NCI-H1436 treated with DMSO at 0.1 percent for 48 hours (cell line): ENCODE data around the gene ABL1.

Experiments
- DNase-seq: peaks from one replicate; lab custom pipeline; 2025; lab: John Stamatoyannopoulos, UW

ABL1 gene

GRCh38 chr9:130918101-130918825 is 83.2 kb downstream of the ABL1 start:
- no peak for DNase-seq

DNA sequence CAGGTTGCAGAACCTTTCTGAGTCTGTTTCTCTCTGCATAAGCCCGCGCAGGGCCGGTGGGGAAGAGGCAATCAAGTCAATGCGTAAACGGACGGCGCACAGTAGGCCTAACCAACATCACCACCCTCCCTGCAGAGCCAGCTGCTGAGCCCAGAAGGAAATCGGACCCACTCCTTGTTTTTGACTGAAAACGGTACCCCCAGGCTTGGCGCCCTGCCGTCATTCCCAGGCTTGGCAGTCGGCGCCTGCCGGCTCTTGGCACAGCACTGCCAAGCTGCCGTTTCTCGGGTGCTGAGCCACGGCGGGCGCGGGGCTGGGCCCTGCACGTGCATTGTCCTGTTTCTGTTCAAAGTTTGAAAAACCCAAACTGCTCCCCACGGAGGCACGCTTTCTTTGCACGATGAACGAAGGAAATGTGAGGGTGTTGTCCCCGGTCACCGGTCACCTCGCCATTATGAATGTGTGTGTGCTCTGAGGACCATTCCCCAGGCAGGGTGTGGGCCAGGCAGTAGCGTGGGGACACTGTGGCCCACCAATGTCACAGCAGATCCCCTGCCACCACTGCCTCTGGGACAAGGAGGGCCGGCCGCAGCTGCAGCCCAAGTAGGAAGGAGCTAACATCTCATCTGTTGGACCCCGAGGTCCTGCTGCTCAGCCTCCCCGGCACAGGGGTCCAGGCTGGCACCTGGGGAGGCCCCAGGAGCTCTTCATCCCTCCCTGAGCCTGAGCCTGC is 83.9 kb downstream of the ABL1 start:
- no peak for DNase-seq

- DNase-seq, result no peak
These were observed 84.6 kb downstream of the ABL1 start for GRCh38 chr9:130919559-130920145.

DNA sequence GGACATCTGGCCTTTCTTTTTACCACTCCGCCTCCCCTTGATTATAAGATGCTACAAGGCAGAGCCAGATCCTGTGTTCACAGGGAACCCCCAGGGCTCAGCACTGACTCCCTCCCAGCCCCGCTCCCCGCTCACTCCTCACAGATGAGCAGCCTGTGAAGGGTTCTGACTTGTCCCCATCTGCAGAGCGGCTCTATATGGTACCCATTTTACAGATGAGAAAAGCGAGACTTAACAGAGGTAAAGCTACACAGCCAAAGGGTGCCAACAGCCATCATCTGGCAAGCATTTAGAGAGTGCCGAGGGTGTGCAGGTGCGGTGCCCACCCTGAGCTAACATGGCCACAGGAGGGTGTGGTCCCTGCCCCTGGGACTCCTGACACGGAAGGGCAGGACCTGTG is 85.2 kb downstream of the ABL1 start:
- no peak for DNase-seq

DNA sequence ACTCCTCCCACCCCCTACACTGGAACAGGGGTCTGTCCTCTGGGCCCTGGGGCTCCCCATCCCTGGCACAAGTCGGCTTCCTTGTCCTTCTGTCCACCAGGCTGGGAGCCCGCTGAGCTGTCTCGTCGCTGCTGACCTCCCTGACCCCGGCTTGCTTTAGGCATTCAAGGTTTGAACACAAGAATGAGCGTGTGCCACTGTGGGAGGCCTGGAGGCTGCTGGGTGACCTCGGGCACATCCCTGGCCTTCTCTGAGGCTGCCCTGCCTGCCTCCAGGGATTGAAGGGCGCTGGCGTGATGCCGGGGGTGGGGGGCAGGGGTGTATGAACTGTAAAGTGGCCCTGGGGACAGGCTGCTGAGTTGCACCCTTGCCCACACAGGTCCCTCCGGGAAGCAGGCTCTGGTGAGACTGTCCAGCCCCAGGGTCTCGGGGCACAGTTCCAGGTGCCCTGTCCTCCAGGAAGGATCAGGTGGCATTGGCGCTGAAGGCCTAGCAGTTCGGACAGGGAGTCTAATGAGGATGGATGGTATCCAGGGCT is 85.8 kb downstream of the ABL1 start:
- no peak for DNase-seq

- no peak for DNase-seq
These were observed 86.4 kb downstream of the ABL1 start for GRCh38 chr9:130921300-130921988.

- no peak for DNase-seq
These were observed 87.2 kb downstream of the ABL1 start for GRCh38 chr9:130921989-130922892.

GRCh38 chr9:130922893-130923610 is 88.0 kb downstream of the ABL1 start:
- no peak for DNase-seq

DNA sequence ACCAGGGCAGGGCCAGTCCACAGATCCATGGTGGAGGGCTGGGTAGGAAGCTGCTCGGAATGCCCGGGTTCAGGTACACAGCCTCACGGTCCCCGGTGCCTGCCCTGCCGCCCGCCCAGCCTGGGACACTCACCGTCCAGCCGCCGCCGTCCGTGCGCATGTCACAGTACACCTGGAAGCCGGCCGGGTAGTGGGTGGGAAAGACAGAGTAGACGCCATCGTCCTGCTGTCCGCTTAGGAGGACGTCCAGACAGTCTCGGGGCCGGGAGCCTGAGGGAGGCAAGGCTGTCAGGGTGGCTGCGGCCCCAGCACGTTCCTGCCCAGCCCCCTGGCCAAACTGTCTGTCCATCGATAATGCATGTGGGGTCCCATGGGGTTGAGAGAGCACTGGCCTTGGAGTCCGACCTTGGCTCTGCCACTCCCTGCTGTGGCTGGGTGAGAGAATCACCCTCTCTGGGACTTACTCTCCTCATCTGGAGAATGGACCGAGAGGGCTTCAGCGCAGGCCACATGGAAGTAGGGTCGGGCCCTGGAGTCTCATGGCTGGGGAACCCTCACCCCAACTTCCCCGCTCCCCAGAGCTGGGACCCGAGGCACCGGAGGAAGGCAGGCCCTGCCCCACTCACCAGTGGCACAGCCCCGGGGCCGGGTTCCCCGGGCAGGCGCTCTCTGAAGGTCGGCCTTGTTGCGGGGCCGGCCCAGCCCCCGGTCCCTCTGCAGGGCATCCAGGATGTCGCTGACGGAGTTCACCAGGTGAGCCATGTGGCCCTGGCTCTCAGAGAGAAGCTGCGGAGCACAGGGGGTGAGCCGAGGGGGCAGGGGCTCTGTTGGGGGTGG is 88.8 kb downstream of the ABL1 start:
- no peak for DNase-seq

DNA sequence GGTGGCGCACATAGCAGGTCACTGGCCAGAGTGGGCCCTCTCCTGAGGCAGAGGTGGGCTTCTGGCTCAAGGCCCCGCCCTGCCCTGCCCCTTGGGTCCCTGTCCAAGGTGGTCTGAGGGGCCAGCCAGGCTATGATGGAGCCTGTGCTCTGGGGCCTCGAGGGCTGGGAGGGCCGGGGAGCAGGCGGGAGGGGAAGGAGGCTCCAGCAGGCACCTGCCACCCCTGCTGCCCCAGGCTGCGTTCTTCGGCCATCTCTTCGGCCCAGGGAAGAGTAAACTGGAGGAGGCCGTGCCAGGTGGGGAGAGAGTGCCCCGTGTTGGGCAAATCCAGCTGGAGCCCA is 89.4 kb downstream of the ABL1 start:
- no peak for DNase-seq

- no peak for DNase-seq
These were observed 90.1 kb downstream of the ABL1 start for GRCh38 chr9:130925050-130925678.

- no peak for DNase-seq
These were observed 92.3 kb downstream of the ABL1 start for GRCh38 chr9:130927338-130927737.

DNA sequence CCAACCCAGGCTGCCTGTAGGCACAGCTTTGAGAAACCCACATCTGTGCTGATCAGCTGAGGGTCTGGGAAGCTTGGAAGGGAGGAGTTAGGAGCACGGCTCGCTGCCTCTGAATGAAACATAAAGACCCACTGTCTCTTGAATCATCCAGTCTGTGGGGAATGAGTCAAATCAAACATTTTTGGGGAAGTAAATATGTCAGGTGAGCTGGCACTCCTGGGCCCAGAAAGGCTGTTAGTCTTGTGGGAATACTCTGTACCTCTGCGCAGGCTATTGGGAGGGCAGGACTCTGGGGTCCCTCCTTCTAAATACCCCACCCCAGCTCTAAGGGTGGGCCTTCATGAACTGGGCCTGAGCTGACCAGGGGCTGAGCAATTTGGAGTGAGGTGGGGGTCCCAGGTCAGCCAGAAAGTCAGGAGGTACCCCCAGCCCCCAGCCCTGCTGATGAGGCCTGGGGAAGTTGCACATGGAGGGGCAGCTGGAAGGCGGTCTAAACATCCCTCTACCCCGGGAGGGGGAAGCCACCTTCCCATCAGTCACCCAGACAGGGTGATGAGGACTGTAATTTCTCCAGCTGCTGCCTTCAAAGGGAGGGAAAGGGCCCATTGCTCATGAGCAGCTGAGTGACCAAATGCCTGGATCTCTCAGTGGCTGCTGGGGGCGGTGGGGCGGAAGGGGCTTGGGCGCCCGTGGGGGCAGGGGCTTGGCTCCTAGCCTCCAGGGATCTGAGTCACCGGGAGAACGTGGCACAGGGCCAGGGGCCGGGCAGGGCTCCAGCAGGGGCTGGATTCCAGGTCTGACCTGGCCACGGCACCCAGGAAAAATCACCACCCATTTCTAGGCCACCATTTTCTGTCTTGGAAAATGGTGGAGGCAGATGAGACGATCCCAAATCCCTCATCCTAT is 93.2 kb downstream of the ABL1 start:
- no peak for DNase-seq

GRCh38 chr9:130929571-130930038 is 94.6 kb downstream of the ABL1 start:
- DNase-seq, result no peak

- DNase-seq, result no peak
These were observed 95.2 kb downstream of the ABL1 start for GRCh38 chr9:130930132-130930803.

DNA sequence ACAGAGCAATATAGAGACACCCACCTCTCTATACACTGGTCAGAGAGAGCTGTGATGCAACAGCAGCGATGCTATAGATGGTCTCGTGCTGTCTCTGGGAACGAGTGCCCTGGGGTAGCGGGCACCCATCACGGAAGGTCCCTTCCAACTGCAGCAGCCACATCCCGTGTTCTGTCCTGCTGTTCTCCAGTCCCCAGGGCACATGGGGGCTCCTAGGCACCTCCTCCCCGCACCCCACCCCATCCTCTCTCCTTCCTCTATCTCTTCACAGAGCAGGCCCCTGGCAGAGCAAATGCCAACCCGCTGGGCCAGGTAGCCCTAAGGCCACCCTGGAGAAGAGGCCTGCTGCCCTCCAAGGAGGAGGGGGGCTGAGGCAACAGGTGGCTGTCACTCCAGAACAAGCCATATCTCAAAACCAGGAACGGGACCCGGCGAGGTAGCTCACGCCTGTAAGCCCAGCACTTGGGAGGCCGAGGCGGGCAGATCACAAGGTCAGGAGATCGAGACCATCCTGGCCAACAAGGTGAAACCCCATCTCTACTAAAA is 95.8 kb downstream of the ABL1 start:
- DNase-seq, result no peak

GRCh38 chr9:130931508-130932254 is 96.6 kb downstream of the ABL1 start:
- DNase-seq, result no peak
